ENCODE data around the gene LUZP2. TPM values are rescaled to one million over a fixed set of nuclear protein-coding genes. Genes with fewer than 3 reads are reported as not detected.
A peak's percentile ranks its signal among the peaks of the same experiment; 100 is the strongest.

The LUZP2 gene
- 0.65 TPM for polyA plus RNA-seq (ENCODE audit: insufficient read length)

GRCh38 chr11:24496736-24497725, at the start of gene LUZP2:
TSS of gene LUZP2 (plus strand) at chr11:24497053.
- peak; percentile 22 for DNase-seq (ENCODE audit: low read depth)

- no peak for DNase-seq (ENCODE audit: low read depth)
Observed at GRCh38 chr11:24453129-24453718, 43.6 kb upstream of the LUZP2 start.

GRCh38 chr11:24457985-24458384, 38.9 kb upstream of the LUZP2 start:
- DNase-seq (ENCODE audit: low read depth) = no peak

GRCh38 chr11:24470431-24470830, 26.4 kb upstream of the LUZP2 start:
- no peak for DNase-seq (ENCODE audit: low read depth)

- no peak for DNase-seq (ENCODE audit: low read depth)
Observed at GRCh38 chr11:24471084-24471483, 25.8 kb upstream of the LUZP2 start.

- no peak for DNase-seq (ENCODE audit: low read depth)
Observed at GRCh38 chr11:24478718-24479117, 18.1 kb upstream of the LUZP2 start.

- no peak for DNase-seq (ENCODE audit: low read depth)
Observed at GRCh38 chr11:24489477-24489876, 7.4 kb upstream of the LUZP2 start.

- DNase-seq (ENCODE audit: low read depth) = no peak
Observed at GRCh38 chr11:24496386-24496735, 492 bp upstream of the LUZP2 start.

GRCh38 chr11:24497831-24498230, 978 bp downstream of the LUZP2 start:
- no peak for DNase-seq (ENCODE audit: low read depth)

GRCh38 chr11:24502425-24502824, 5.6 kb downstream of the LUZP2 start:
- no peak for DNase-seq (ENCODE audit: low read depth)

- no peak for DNase-seq (ENCODE audit: low read depth)
Observed at GRCh38 chr11:24509114-24509513, 12.3 kb downstream of the LUZP2 start.

- DNase-seq (ENCODE audit: low read depth) = no peak
Observed at GRCh38 chr11:24511511-24511910, 14.7 kb downstream of the LUZP2 start.

- DNase-seq (ENCODE audit: low read depth) = no peak
Observed at GRCh38 chr11:24513479-24514218, 16.8 kb downstream of the LUZP2 start.

GRCh38 chr11:24514219-24514594, 17.4 kb downstream of the LUZP2 start:
- no peak for DNase-seq (ENCODE audit: low read depth)

GRCh38 chr11:24515632-24516031, 18.8 kb downstream of the LUZP2 start:
- DNase-seq (ENCODE audit: low read depth) = no peak

- no peak for DNase-seq (ENCODE audit: low read depth)
Observed at GRCh38 chr11:24516638-24517037, 19.8 kb downstream of the LUZP2 start.

GRCh38 chr11:24521601-24522000, 24.7 kb downstream of the LUZP2 start:
- no peak for DNase-seq (ENCODE audit: low read depth)

- DNase-seq (ENCODE audit: low read depth) = no peak
Observed at GRCh38 chr11:24524156-24524555, 27.3 kb downstream of the LUZP2 start.

GRCh38 chr11:24531528-24531927, 34.7 kb downstream of the LUZP2 start:
- no peak for DNase-seq (ENCODE audit: low read depth)

GRCh38 chr11:24543771-24544170, 46.9 kb downstream of the LUZP2 start:
- DNase-seq (ENCODE audit: low read depth) = no peak

- DNase-seq (ENCODE audit: low read depth) = no peak
Observed at GRCh38 chr11:24556693-24557092, 59.8 kb downstream of the LUZP2 start.

GRCh38 chr11:24559315-24559714, 62.5 kb downstream of the LUZP2 start:
- DNase-seq (ENCODE audit: low read depth) = no peak
